ENCODE measurements around the gene WWC1. TPM values are rescaled to one million over a fixed set of nuclear protein-coding genes. Genes with fewer than 3 reads are reported as not detected.
"Not testable (repeated sequence)": the region's sequence is repeated elsewhere in the genome, so short reads cannot be mapped to it uniquely, and the experiment has no call there.

Gene WWC1
- total and polyA plus RNA-seq, 4 donors = 12.9 to 47.1 (median 29.4) TPM

- no peak for DNase-seq (ENCODE audit: low read depth in 4 of 6, low spot score in 6 of 6)
- 89% methylated on average over 3 of the region's 7 CpGs for WGBS (ENCODE audit: insufficient coverage)
- Histone ChIP-seq H3K9me3 (ENCODE audit: control insufficient read depth, insufficient read depth, low read length) (no peaks in the 10 kb centered on the region), H3K4me3 (ENCODE audit: low read depth, low read length) (no peak overlapping the region), H3K27me3 (ENCODE audit: control insufficient read depth, insufficient read depth, low read length) (no peaks in the 10 kb centered on the region), H3K4me1 (ENCODE audit: control insufficient read depth, insufficient read depth, low read length) (peaks cover 23% of the 10 kb centered on the region), H3K27ac (ENCODE audit: low read depth, low read length) (no peak overlapping the region), H3K36me3 (ENCODE audit: control insufficient read depth, insufficient read depth, low read length) (no peaks in the 10 kb centered on the region)
Measured at GRCh38 chr5:168305281-168305680, 13.8 kb downstream of the WWC1 start.

- no peaks in the 10 kb centered on the region for H3K27me3 ChIP-seq (ENCODE audit: control insufficient read depth, insufficient read depth, low read length)
- no peak overlapping the region for H3K27ac ChIP-seq (ENCODE audit: low read depth, low read length)
- H3K9me3 ChIP-seq (ENCODE audit: control insufficient read depth, insufficient read depth, low read length) = no peaks in the 10 kb centered on the region
- no peaks in the 10 kb centered on the region for H3K36me3 ChIP-seq (ENCODE audit: control insufficient read depth, insufficient read depth, low read length)
- peaks cover 11% of the 10 kb centered on the region for H3K4me1 ChIP-seq (ENCODE audit: control insufficient read depth, insufficient read depth, low read length)
- no peak for DNase-seq (ENCODE audit: low read depth in 4 of 6, low spot score in 6 of 6)
- H3K4me3 ChIP-seq (ENCODE audit: low read depth, low read length) = no peak overlapping the region
- WGBS (ENCODE audit: insufficient coverage) = 90% methylated on average over 3 of the region's 6 CpGs
Measured at GRCh38 chr5:168307022-168307421, 15.6 kb downstream of the WWC1 start.

GRCh38 chr5:168307925-168308584, 16.6 kb downstream of the WWC1 start:
- peaks cover 7% of the 10 kb centered on the region for H3K4me1 ChIP-seq (ENCODE audit: control insufficient read depth, insufficient read depth, low read length)
- H3K27ac ChIP-seq (ENCODE audit: low read depth, low read length) = no peak overlapping the region
- H3K36me3 ChIP-seq (ENCODE audit: control insufficient read depth, insufficient read depth, low read length) = no peaks in the 10 kb centered on the region
- H3K9me3 ChIP-seq (ENCODE audit: control insufficient read depth, insufficient read depth, low read length) = no peaks in the 10 kb centered on the region
- no peaks in the 10 kb centered on the region for H3K27me3 ChIP-seq (ENCODE audit: control insufficient read depth, insufficient read depth, low read length)
- H3K4me3 ChIP-seq (ENCODE audit: low read depth, low read length) = no peak overlapping the region
- 90% methylated on average over 3 of the region's 4 CpGs for WGBS (ENCODE audit: insufficient coverage)
- no peak for DNase-seq (ENCODE audit: low read depth in 4 of 6, low spot score in 6 of 6)

GRCh38 chr5:168308976-168309598, 17.6 kb downstream of the WWC1 start:
- H3K4me1 ChIP-seq (ENCODE audit: control insufficient read depth, insufficient read depth, low read length) = peaks cover 11% of the 10 kb centered on the region
- H3K9me3 ChIP-seq (ENCODE audit: control insufficient read depth, insufficient read depth, low read length) = no peaks in the 10 kb centered on the region
- H3K27me3 ChIP-seq (ENCODE audit: control insufficient read depth, insufficient read depth, low read length) = no peaks in the 10 kb centered on the region
- H3K27ac ChIP-seq (ENCODE audit: low read depth, low read length) = no peak overlapping the region
- no peak for DNase-seq (ENCODE audit: low read depth in 4 of 6, low spot score in 6 of 6)
- WGBS (ENCODE audit: insufficient coverage) = 98% methylated on average over 4 of the region's 6 CpGs
- H3K4me3 ChIP-seq (ENCODE audit: low read depth, low read length) = no peak overlapping the region
- H3K36me3 ChIP-seq (ENCODE audit: control insufficient read depth, insufficient read depth, low read length) = no peaks in the 10 kb centered on the region

- not testable (repeated sequence) for H3K4me3 ChIP-seq (ENCODE audit: low read depth, low read length); DNase-seq (ENCODE audit: low read depth in 4 of 6, low spot score in 6 of 6); H3K27ac ChIP-seq (ENCODE audit: low read depth, low read length); H3K9me3 ChIP-seq (ENCODE audit: control insufficient read depth, insufficient read depth, low read length); H3K36me3 ChIP-seq (ENCODE audit: control insufficient read depth, insufficient read depth, low read length); H3K27me3 ChIP-seq (ENCODE audit: control insufficient read depth, insufficient read depth, low read length)
- peaks cover 17% of the 10 kb centered on the region for H3K4me1 ChIP-seq (ENCODE audit: control insufficient read depth, insufficient read depth, low read length)
- 100% methylated on average over 1 of the region's 3 CpGs for WGBS (ENCODE audit: insufficient coverage)
Measured at GRCh38 chr5:168310541-168310940, 19.1 kb downstream of the WWC1 start.

GRCh38 chr5:168311061-168311566, 19.7 kb downstream of the WWC1 start:
- 74% methylated on average over 6 of the region's 6 CpGs for WGBS (ENCODE audit: insufficient coverage)
- no peaks in the 10 kb centered on the region for H3K36me3 ChIP-seq (ENCODE audit: control insufficient read depth, insufficient read depth, low read length)

GRCh38 chr5:168312606-168313295, 21.3 kb downstream of the WWC1 start:
- WGBS (ENCODE audit: insufficient coverage) = 85% methylated on average over 7 of the region's 11 CpGs
- DNase-seq (ENCODE audit: low read depth in 4 of 6, low spot score in 6 of 6) = no peak
- H3K9me3 ChIP-seq (ENCODE audit: control insufficient read depth, insufficient read depth, low read length) = no peaks in the 10 kb centered on the region

More at GRCh38 chr5:168311061-168311566, 19.7 kb downstream of the WWC1 start:
- DNase-seq (ENCODE audit: low read depth in 4 of 6, low spot score in 6 of 6) = no peak
- Histone ChIP-seq H3K9me3 (ENCODE audit: control insufficient read depth, insufficient read depth, low read length) (no peaks in the 10 kb centered on the region), H3K27ac (ENCODE audit: low read depth, low read length) (no peak overlapping the region), H3K4me1 (ENCODE audit: control insufficient read depth, insufficient read depth, low read length) (peaks cover 23% of the 10 kb centered on the region), H3K4me3 (ENCODE audit: low read depth, low read length) (no peak overlapping the region), H3K27me3 (ENCODE audit: control insufficient read depth, insufficient read depth, low read length) (no peaks in the 10 kb centered on the region)

GRCh38 chr5:168313596-168314204, 22.3 kb downstream of the WWC1 start:
- 57% methylated on average over 6 of the region's 7 CpGs for WGBS (ENCODE audit: insufficient coverage)
- H3K4me1 ChIP-seq (ENCODE audit: control insufficient read depth, insufficient read depth, low read length) = peaks cover 34% of the 10 kb centered on the region
- no peaks in the 10 kb centered on the region for H3K36me3 ChIP-seq (ENCODE audit: control insufficient read depth, insufficient read depth, low read length)
- H3K9me3 ChIP-seq (ENCODE audit: control insufficient read depth, insufficient read depth, low read length) = no peaks in the 10 kb centered on the region
- H3K4me3 ChIP-seq (ENCODE audit: low read depth, low read length) = no peak overlapping the region
- no peaks in the 10 kb centered on the region for H3K27me3 ChIP-seq (ENCODE audit: control insufficient read depth, insufficient read depth, low read length)
- H3K27ac ChIP-seq (ENCODE audit: low read depth, low read length) = no peak overlapping the region
- no peak for DNase-seq (ENCODE audit: low read depth in 4 of 6, low spot score in 6 of 6)

More at GRCh38 chr5:168312606-168313295, 21.3 kb downstream of the WWC1 start:
- Histone ChIP-seq H3K27me3 (ENCODE audit: control insufficient read depth, insufficient read depth, low read length) (no peaks in the 10 kb centered on the region), H3K36me3 (ENCODE audit: control insufficient read depth, insufficient read depth, low read length) (no peaks in the 10 kb centered on the region), H3K27ac (ENCODE audit: low read depth, low read length) (no peak overlapping the region), H3K4me3 (ENCODE audit: low read depth, low read length) (no peak overlapping the region), H3K4me1 (ENCODE audit: control insufficient read depth, insufficient read depth, low read length) (peaks cover 34% of the 10 kb centered on the region)

- no peaks in the 10 kb centered on the region for H3K9me3 ChIP-seq (ENCODE audit: control insufficient read depth, insufficient read depth, low read length)
- no peak overlapping the region for H3K4me3 ChIP-seq (ENCODE audit: low read depth, low read length)
- H3K27ac ChIP-seq (ENCODE audit: low read depth, low read length) = no peak overlapping the region
- 96% methylated on average over 4 of the region's 12 CpGs for WGBS (ENCODE audit: insufficient coverage)
- no peaks in the 10 kb centered on the region for H3K27me3 ChIP-seq (ENCODE audit: control insufficient read depth, insufficient read depth, low read length)
- DNase-seq (ENCODE audit: low read depth in 4 of 6, low spot score in 6 of 6) = no peak
- H3K36me3 ChIP-seq (ENCODE audit: control insufficient read depth, insufficient read depth, low read length) = no peaks in the 10 kb centered on the region
- H3K4me1 ChIP-seq (ENCODE audit: control insufficient read depth, insufficient read depth, low read length) = peaks cover 34% of the 10 kb centered on the region
Measured at GRCh38 chr5:168314735-168315411, 23.4 kb downstream of the WWC1 start.

Data from spinal cord (tissue), 10 donors.